GM21423 (cell line): ENCODE results near the gene RHOBTB3.
A peak's percentile ranks its signal among the peaks of the same experiment; 100 is the strongest.

Source experiments
- ATAC-seq: cut with Tn5 transposase; IDR thresholded peaks from one replicate; pipeline ENCODE4 v1.9.1; 2021; ENCODE audit warnings: mild to moderate bottlenecking, moderate library complexity; ENCODE audit not compliant: unreplicated experiment

Gene RHOBTB3

GRCh38 chr5:95838556-95838955 is 107.4 kb downstream of the RHOBTB3 start:
- ATAC-seq = no peak

- ATAC-seq = no peak
Measured at GRCh38 chr5:95839658-95840057, 108.5 kb downstream of the RHOBTB3 start.

GRCh38 chr5:95840956-95841705 is 110.0 kb downstream of the RHOBTB3 start:
- no peak for ATAC-seq

GRCh38 chr5:95841914-95842812 is 111.0 kb downstream of the RHOBTB3 start:
- no peak for ATAC-seq

GRCh38 chr5:95842854-95843544 is 111.9 kb downstream of the RHOBTB3 start:
- peak; percentile 96 for ATAC-seq

- no peak for ATAC-seq
Measured at GRCh38 chr5:95843733-95844223, 112.6 kb downstream of the RHOBTB3 start.

- ATAC-seq = no peak
Measured at GRCh38 chr5:95845391-95845790, 114.3 kb downstream of the RHOBTB3 start.
